Prostate gland (tissue), 2 donors: ENCODE measurements around the gene C5AR2.

Experiments
- POLR2A ChIP-seq: fragments of 450-650 bp; IDR thresholded peaks from one replicate; pipeline ENCODE4 v1.6.1; 2016; ENCODE audit warnings: antibody characterized with exemption, mild to moderate bottlenecking
- POLR2AphosphoS5 ChIP-seq: sonication (generic); formaldehyde crosslinking; IDR thresholded peaks from one replicate; pipeline ENCODE4 v1.6.1; 2017; ENCODE audit warnings: antibody characterized with exemption
- TF ChIP-seq, protein P1 (sequence below), 4 experiments: fragments of 200-600 bp in 2 of 4; fragments of 450-650 bp in 2 of 4; sonication (generic) in 2 of 4; IDR thresholded peaks; 1 replicate in 3 of 4; 2 replicates in 1 of 4; pipeline ENCODE4 v1.5.1; 2016 to 2019; ENCODE audit warnings: antibody characterized with exemption in 4 of 4, mild to moderate bottlenecking in 2 of 4, moderate library complexity in 2 of 4

DNA sequence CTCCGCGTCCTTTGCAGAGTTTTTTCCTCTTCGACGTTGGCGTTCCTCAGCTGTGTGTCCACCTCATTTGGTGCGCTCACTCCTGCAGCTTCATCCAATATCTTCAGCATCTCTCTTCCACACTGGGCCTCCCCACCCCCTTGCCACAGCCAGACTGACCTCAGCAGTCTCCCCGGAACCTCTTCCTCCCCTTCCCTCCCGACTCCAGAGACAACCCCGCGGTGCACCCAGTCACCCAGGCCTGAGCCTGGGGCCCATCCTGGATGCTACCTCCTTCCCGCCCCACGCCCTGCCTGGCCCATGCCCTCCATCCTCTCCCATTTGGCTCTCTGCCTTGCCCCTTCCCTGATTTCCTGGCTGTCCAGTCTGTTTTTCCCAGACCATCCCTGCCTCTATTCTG, 8.1 kb upstream of the C5AR2 start:
- TF ChIP-seq, protein P1, sequence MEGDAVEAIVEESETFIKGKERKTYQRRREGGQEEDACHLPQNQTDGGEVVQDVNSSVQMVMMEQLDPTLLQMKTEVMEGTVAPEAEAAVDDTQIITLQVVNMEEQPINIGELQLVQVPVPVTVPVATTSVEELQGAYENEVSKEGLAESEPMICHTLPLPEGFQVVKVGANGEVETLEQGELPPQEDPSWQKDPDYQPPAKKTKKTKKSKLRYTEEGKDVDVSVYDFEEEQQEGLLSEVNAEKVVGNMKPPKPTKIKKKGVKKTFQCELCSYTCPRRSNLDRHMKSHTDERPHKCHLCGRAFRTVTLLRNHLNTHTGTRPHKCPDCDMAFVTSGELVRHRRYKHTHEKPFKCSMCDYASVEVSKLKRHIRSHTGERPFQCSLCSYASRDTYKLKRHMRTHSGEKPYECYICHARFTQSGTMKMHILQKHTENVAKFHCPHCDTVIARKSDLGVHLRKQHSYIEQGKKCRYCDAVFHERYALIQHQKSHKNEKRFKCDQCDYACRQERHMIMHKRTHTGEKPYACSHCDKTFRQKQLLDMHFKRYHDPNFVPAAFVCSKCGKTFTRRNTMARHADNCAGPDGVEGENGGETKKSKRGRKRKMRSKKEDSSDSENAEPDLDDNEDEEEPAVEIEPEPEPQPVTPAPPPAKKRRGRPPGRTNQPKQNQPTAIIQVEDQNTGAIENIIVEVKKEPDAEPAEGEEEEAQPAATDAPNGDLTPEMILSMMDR (IDR thresholded peaks at IDR 0.05), result no peak
- TF ChIP-seq POLR2A (no peak), POLR2AphosphoS5 (no peak)
